ENCODE data around the gene MRGPRD.

Gene MRGPRD

GRCh38 chr11:69005631-69006368, 25.0 kb upstream of the MRGPRD start:
- TF ChIP-seq, protein P1, sequence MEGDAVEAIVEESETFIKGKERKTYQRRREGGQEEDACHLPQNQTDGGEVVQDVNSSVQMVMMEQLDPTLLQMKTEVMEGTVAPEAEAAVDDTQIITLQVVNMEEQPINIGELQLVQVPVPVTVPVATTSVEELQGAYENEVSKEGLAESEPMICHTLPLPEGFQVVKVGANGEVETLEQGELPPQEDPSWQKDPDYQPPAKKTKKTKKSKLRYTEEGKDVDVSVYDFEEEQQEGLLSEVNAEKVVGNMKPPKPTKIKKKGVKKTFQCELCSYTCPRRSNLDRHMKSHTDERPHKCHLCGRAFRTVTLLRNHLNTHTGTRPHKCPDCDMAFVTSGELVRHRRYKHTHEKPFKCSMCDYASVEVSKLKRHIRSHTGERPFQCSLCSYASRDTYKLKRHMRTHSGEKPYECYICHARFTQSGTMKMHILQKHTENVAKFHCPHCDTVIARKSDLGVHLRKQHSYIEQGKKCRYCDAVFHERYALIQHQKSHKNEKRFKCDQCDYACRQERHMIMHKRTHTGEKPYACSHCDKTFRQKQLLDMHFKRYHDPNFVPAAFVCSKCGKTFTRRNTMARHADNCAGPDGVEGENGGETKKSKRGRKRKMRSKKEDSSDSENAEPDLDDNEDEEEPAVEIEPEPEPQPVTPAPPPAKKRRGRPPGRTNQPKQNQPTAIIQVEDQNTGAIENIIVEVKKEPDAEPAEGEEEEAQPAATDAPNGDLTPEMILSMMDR (conservative IDR thresholded peaks at IDR 0.05; ENCODE audit: low read depth, low read length): no peak
- no peak for DNase-seq (ENCODE audit: low read depth)
- no peak overlapping the region for H3K4me3 ChIP-seq (ENCODE audit: low read depth, low read length)

- no peak overlapping the region for H3K4me3 ChIP-seq (ENCODE audit: low read depth, low read length)
- no peak for DNase-seq (ENCODE audit: low read depth)
- TF ChIP-seq, protein P1 (conservative IDR thresholded peaks at IDR 0.05; ENCODE audit: low read depth, low read length): no peak
Measured at GRCh38 chr11:69005183-69005630, 24.4 kb upstream of the MRGPRD start.

DNA sequence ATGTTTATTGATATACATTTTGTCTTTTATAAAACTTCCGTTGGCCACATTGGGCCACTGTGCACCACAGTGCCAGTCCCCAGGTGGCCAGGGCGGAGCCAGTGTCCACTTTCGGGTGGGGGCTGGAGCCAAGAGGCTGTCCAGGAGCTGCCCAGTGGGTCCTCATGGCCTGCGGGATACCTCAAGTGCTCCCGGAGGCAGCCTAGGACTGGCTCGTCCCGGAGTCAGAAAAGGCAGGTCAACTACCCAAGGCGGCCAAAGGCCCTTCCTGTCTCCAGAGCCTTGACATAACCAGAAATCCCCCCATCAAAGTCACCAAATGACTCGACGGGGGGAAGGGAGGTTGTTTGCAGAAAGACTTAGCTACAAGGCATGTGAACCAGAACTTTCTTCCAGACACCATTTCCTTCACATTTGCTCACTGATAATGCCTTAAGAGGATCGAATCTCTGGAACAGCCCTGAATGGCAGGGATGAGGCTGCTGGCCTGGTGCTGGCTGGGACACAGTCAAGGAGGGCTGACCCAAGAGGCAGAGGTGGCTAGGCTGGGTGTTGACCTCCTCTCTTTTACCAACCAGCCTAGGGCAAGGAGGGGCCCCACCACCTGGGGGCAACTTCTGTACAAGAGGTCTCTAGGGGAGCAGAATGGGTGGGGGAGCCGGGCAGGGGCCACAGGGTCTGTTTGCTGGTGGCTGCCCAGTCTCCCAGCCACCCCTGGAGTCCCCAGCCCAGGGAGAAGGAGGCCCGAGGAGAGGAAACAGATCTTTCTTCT, 23.8 kb upstream of the MRGPRD start:
- no peak overlapping the region for H3K4me3 ChIP-seq (ENCODE audit: low read depth, low read length)
- DNase-seq (ENCODE audit: low read depth): no peak
- TF ChIP-seq, protein P1 (conservative IDR thresholded peaks at IDR 0.05; ENCODE audit: low read depth, low read length): no peak

DNA sequence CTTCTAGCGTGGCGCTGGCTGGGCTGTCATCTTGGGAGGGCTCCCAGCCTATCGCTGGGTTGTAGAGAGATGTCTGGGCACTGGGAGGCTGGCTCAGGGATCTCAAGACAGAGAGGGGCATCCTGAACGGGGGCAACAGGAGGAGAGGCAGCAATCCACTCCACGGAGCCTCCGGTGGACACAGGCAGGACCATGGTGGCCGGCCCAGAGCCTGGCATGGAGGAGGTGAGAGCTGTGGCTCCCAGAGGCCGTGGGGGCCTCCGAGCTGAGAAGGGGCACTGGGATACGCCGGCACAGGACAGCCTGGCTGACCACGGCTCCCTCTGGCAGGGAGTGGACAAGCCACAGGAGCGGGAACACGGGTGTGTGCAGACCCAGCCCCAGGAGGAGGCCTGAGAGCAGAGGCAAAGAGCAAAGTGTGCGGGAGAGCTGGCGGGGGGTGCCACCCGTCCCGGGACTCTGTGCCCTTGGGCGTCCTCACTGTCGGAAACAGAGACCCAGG, 23.1 kb upstream of the MRGPRD start:
- DNase-seq (ENCODE audit: low read depth): no peak
- TF ChIP-seq, protein P1 (conservative IDR thresholded peaks at IDR 0.05; ENCODE audit: low read depth, low read length): no peak
- H3K4me3 ChIP-seq (ENCODE audit: low read depth, low read length): no peak overlapping the region

DNA sequence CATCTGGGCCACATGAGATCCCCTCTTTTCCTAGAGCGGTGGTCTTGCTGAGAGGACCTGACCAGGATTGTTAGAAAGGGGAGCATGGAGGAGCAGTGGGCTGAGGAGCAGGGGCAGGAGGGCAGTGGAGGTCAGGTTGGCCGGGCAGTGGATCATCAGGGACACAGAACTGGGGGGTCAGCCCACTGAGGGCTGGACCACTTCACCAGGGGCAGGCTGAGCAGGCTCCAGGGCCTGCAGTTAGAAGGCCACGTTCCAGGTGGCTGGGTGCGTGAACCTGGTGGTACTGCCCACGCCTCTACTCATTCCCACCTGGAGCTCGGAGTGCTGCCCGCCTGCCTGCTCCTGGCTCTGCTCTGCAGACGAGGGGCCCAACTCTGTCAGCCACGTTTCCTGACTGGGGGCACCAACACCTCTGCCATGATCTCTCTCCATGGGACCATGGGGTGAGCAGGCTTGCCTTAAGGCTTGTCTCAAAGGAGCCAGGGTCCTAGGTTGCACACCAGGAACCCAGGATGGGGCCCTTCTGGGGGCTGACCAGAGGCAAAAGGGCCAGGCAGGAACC, 22.6 kb upstream of the MRGPRD start:
- no peak for DNase-seq (ENCODE audit: low read depth)
- TF ChIP-seq, protein P1 (conservative IDR thresholded peaks at IDR 0.05; ENCODE audit: low read depth, low read length): no peak

GRCh38 chr11:69002570-69003231, 21.9 kb upstream of the MRGPRD start:
- no peak for DNase-seq (ENCODE audit: low read depth)
- no peak overlapping the region for H3K4me3 ChIP-seq (ENCODE audit: low read depth, low read length)
- TF ChIP-seq, protein P1 (conservative IDR thresholded peaks at IDR 0.05; ENCODE audit: low read depth, low read length): no peak

More for the DNA sequence above, 22.6 kb upstream of the MRGPRD start:
- H3K4me3 ChIP-seq (ENCODE audit: low read depth, low read length): no peak overlapping the region

Measured in choroid plexus epithelial cell (primary cell).